Muscle of back (tissue), 11 donors: ENCODE measurements around the gene SNX15. TPM values are rescaled to one million over a fixed set of nuclear protein-coding genes. Genes with fewer than 3 reads are reported as not detected.

Experiments used
- DNase-seq, 3 donors: peaks; one replicate each; pipeline versions ENCODE4 v3.0.0 to v3.0.0-alpha.2; 2013
- polyA plus RNA-seq, 10 donors: library from polyadenylated mRNA; unstranded; fragments of 120-200 nt; gene quantifications; one replicate each; pipeline ENCODE4 v1.2.1, GENCODE V29; 2013; ENCODE audit not compliant: insufficient read length in 10 of 10

SNX15 gene
- polyA plus RNA-seq, 10 donors: 17.5 to 25.7 (median 22.5) TPM

GRCh38 chr11:65053827-65054508, 26.7 kb downstream of the SNX15 start:
- no peak for DNase-seq

- DNase-seq: no peak
Measured at GRCh38 chr11:65055538-65055937, 28.3 kb downstream of the SNX15 start.

DNA sequence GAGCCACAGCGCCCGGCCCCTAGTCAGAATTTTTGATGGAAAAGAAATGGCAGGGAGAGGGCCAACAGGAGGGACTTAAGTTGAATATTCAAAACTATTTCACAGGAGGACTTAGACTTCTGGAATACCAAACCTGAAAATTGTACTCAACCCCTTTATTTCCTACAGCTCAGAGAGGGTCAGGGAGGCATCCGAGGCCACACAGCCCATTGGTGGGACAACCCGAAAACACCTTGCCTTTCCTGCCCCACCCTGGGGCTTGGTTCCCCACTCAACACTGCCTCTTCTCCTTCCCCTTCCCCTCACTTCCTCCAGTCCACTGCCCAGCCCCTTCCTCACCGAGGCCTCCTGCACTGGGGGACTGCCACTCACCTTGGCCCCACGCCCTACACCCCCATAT, 29.8 kb downstream of the SNX15 start:
- DNase-seq: no peak

DNA sequence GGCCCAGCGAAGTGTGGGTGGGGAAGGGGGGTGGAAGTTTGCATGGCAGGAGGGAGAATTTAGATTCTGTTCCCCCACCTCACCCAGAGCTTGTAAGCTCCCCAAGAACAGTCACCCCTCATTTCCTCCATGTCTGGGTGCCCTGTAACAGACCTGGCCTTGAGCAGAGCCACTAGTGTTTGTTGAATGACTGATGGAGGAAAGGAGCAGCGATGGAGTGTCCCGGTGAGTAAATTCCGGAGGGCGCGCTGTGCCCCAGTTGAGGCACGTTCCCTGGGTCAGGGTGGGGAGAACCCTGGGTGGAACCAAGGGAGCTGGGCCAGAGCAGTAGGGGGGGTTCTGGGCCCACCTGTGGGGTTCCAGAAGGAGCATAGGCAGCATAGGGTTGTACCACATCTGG, 30.3 kb downstream of the SNX15 start:
- DNase-seq: no peak

DNA sequence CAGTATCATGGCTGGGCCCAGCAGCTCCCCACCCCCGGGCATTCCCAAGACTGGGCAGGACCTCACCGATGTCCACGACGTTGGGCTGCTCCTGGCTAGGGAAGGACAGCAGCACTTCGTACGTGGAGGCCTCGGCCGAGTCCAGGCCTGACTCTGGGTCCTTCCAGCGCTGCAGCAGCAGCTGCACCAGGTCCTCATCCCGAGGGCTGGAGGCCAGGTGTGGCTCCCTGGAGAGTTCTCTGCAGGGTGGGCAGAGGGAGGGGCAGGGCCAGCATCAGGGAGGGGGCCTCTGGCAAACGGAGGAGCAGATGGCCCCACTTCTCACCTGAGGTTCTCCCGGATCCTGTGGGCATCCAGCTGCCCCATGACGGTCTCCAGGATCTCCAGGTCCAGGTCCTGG, 30.8 kb downstream of the SNX15 start:
- no peak for DNase-seq

DNA sequence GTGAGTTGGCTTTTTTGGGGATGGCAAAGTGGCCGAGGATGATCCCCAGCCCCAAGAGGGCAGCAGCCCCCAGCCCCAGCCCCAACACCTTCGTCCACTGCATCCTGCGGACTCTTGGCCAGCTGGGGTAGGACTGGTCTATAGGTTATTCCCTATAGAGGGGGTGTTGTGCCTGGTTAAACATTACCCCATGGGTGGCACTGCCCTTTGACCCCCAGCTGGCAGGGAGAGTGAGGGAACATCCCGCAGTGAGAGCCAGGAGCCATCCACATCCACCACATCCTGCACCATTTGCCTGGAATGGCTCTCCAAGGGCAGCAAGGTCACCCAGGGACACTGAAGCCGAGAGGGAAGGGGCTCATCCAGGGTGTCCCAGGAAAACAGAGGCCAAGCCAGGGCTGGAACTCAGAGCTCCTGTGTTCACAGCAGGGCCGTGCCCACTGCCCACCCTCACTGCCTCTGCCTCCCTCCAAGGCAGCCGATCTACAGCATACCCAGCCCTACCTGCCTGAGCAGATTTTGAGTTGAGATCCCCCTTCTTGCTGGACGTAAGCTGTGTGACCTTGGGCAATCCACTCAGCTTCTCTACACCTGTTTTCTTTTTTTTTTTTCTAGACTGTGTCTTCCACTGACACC, 31.3 kb downstream of the SNX15 start, which contains the start of gene NAALADL1:
NAALADL1 (minus strand) TSS at position 135 of the 636 bp plus-strand sequence; CDS start at position 103, 32 bp downstream.
- DNase-seq: no peak

GRCh38 chr11:65059523-65059922, 32.3 kb downstream of the SNX15 start:
- DNase-seq: no peak

DNA sequence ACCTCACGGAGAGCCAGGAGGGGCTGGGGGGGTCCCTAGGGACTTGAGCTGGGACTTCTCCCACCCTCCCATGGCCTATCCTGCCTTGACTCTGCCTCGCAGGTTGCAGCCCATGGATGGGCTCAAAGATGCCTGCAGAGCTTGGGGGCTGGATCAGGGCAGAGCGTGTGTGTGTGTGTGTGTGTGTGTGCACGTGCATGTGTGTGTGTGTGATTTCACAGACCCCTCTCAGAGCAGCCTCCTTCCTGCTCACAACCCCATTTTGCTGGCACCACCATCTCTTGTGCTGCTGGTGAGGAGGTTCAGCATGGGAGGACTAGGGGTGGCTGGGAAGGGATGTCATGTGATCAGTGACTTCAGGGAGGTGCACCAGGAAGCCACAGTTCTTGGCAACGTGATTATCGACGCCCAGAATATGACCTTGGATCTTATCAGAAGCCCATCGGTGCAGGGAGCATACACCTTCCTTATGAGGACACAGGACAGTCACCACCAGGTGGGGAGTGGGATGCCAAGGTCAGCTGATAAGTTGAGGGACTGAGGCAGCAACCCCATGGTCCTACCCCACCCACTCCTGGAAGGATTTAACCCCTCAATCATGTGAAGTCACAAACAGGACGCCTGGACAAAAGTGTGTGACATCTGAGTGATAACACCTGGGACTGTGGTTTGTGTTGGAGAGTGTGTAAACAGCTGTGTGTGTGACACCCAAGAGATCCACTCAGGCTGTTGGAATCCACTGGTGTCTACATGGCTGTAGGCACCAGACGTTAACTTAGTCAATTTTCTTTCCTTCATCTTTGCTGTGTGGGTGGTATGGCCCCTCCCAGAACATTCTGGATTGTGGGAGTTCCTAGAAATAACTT, 33.0 kb downstream of the SNX15 start:
- no peak for DNase-seq

DNA sequence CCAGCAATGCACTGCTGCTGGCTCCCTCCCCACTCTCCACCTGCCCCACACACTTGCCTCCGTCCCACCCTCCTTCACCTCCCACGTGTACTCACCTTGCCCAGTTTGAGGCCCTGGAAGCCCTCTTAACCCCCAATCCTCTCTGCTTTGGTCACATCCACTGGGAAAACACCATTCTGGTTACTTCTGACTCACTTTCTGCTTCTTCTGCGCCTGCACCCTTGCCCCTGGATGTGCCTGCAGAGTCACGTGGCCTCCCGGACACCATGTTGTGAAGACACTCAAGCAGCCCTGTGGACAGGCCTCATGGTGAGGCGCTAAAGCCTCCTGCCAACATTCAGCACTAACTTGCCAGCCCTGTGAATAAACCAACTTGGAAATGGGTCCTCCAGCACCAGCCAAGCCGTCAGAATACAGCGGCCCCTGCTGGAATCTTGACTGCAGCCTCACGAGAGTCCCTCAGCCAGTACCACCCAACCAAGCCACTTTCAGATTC, 33.7 kb downstream of the SNX15 start:
- no peak for DNase-seq

- no peak for DNase-seq
Measured at GRCh38 chr11:65063532-65063931, 36.3 kb downstream of the SNX15 start.

- no peak for DNase-seq
Measured at GRCh38 chr11:65064847-65065240, 37.6 kb downstream of the SNX15 start.

- no peak for DNase-seq
Measured at GRCh38 chr11:65065851-65066250, 38.6 kb downstream of the SNX15 start.

GRCh38 chr11:65066315-65066714, 39.1 kb downstream of the SNX15 start:
- DNase-seq: no peak

GRCh38 chr11:65066805-65067291, 39.6 kb downstream of the SNX15 start:
- no peak for DNase-seq

DNA sequence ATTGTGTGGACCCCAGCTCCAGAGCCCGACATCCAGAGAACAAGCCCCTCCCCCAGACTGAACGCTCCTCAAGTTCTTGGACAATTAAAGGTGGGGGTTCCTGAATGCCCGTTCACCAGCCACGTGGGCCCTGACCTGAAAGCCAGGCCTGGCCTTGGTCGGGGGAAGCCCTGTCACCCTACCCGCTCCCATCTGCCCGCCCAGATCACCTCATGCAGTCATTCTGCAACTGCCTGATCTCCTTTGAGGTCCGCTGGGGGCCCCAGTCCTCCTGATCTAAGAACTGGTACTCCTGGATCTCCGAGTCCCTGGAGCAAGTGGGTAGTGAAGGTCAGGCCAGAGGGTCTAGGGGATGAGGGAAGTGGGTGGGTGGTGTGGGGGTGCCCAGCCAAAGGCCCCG, 40.2 kb downstream of the SNX15 start:
- no peak for DNase-seq

DNA sequence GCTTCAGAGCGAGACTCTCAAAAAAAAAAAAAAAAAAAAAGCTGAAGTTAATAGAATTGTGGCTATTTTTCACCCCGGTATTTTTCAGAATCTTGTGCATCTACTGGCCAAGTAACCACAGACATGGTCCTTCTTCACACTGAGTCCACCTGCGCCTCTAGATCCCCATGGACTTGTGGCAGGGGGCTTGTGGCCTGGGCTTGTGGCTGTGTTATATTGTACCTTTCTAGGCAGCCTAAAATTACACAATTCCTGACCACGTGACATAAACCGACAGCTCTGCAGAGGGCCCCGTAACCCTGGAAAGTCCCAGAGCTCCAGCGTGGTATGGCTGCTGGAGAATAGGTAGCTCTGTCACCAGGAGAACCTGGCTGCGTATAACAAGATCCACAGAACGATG, 42.0 kb downstream of the SNX15 start:
- no peak for DNase-seq

- DNase-seq: no peak
Measured at GRCh38 chr11:65071907-65072630, 44.8 kb downstream of the SNX15 start.

- DNase-seq: no peak
Measured at GRCh38 chr11:65072631-65072966, 45.4 kb downstream of the SNX15 start.

- no peak for DNase-seq
Measured at GRCh38 chr11:65077451-65077850, 50.2 kb downstream of the SNX15 start.

DNA sequence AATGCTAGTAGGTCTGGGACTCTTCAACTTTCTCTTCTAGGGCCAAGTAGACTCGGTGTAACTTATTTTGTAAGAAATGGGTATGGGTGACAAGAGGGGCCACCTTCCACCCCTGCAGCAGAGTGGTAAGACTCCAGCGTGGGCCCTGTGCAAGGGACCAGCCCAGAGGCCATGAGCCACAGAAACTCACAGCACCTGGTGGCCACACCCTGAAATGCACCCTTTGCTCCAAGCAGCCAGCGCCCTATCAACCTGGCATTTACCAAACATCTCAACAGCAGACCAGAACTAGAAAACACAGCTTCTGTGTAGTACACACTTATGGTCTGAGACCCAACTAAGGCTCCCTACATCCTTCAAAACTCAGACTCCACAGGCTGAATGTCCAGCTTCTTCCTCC, 50.9 kb downstream of the SNX15 start:
- no peak for DNase-seq

DNA sequence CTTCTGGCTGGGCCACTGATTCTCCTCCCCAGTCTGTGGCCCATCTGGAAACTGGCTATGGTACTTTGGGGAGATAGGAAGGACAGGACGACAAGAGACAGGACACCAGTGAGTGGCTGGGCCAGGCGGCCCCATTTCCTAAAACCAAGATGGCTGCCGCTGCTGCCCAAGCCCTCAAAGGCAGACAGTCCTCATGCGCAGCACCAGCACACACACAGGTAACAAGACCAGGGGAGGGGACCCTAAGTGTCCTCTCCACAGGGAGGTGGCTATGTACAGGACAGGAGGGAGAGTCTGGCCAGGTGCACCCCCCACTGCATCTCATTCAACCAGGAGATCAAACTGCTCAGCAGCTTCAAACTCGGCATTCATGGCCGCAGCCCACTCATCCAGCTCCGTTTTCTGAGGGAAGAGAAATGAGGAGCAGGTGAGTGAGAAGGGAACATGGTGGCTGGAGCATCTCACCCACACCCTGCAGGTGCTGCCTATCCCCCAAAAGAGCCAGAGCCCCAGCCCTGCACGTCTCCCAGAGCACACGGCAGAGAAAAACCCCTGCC, 51.6 kb downstream of the SNX15 start:
- DNase-seq: no peak
